Smooth muscle cell (in vitro differentiated cells): ENCODE results near the gene HEXIM2. TPM values are rescaled to one million over a fixed set of nuclear protein-coding genes. Genes with fewer than 3 reads are reported as not detected.

Source experiments
- DNase-seq: peaks from one replicate; lab custom pipeline; 2025; ENCODE audit not compliant: unreplicated experiment; lab: John Stamatoyannopoulos, UW
- H2AFZ ChIP-seq: fragments of 200-600 bp; sonication (generic); 2 replicates; pipeline ENCODE4 v1.6.0; 2016; ENCODE audit warnings: antibody characterized with exemption, low read depth, mild to moderate bottlenecking
- H3F3A ChIP-seq: fragments of 200-600 bp; sonication (generic); 2 replicates; pipeline ENCODE4 v1.6.0; 2017; ENCODE audit warnings: antibody characterized with exemption, low read depth
- H3K27ac ChIP-seq: fragments of 200-600 bp; sonication (generic); 2 replicates; pipeline ENCODE4 v1.5.1; 2016; ENCODE audit warnings: low read depth, mild to moderate bottlenecking
- H3K27me3 ChIP-seq: fragments of 200-600 bp; sonication (generic); 2 replicates; pipeline ENCODE4 v1.6.1; 2016; ENCODE audit warnings: low read depth, mild to moderate bottlenecking
- H3K36me3 ChIP-seq: fragments of 200-600 bp; sonication (generic); 2 replicates; pipeline ENCODE4 v1.5.1; 2016; ENCODE audit warnings: low read depth
- H3K4me1 ChIP-seq: fragments of 200-600 bp; sonication (generic); 2 replicates; pipeline ENCODE4 v1.5.1; 2016; ENCODE audit warnings: low read depth
- H3K4me2 ChIP-seq: fragments of 200-600 bp; sonication (generic); 2 replicates; pipeline ENCODE4 v1.6.0; 2016; ENCODE audit warnings: mild to moderate bottlenecking
- H3K4me3 ChIP-seq: fragments of 200-600 bp; sonication (generic); 2 replicates; pipeline ENCODE4 v1.5.1; 2016; ENCODE audit warnings: mild to moderate bottlenecking
- H3K79me2 ChIP-seq: fragments of 200-600 bp; sonication (generic); 2 replicates; pipeline ENCODE4 v1.6.0; 2016; ENCODE audit warnings: low read depth, mild to moderate bottlenecking
- H3K9ac ChIP-seq: fragments of 200-600 bp; sonication (generic); 2 replicates; pipeline ENCODE4 v1.6.0; 2016; ENCODE audit warnings: low read depth
- H3K9me3 ChIP-seq: fragments of 200-600 bp; sonication (generic); replicated peaks from 2 replicates; pipeline ENCODE4 v1.5.1; 2016; ENCODE audit warnings: low read depth
- H4K20me1 ChIP-seq: fragments of 200-600 bp; sonication (generic); 2 replicates; pipeline ENCODE4 v1.6.0; 2016; ENCODE audit warnings: low read depth
- WGBS: methylation state at CpG from one replicate; pipeline ENCODE4 v1.1.7; 2016; ENCODE audit warnings: low lambda C conversion rate; 5-methylcytosine and 5-hydroxymethylcytosine counted together
- polyA plus RNA-seq: library from polyadenylated mRNA; unstranded; fragments of >200 nt; fragmentation: Nextera tagmentation; extraction: Ambion mirVana; gene quantifications from 2 replicates; pipeline ENCODE4 v1.2.1, GENCODE V29; 2016
- total RNA-seq: library from RNA; depleted of rRNA; stranded (reverse); fragments of >200 nt; gene quantifications from 2 replicates; pipeline ENCODE4 v1.2.3, GENCODE V29; 2014
- TF ChIP-seq, protein P1 (sequence below): fragments of 200-600 bp; sonication (generic); IDR thresholded peaks from 2 replicates; pipeline ENCODE4 v1.5.1; 2017; ENCODE audit warnings: borderline replicate concordance, mild to moderate bottlenecking, antibody characterized with exemption; ENCODE audit not compliant: insufficient read depth, poor library complexity, severe bottlenecking

HEXIM2 gene
- total and polyA plus RNA-seq, 2 experiments from 2014 or later: 3.4 to 6.8 TPM

DNA sequence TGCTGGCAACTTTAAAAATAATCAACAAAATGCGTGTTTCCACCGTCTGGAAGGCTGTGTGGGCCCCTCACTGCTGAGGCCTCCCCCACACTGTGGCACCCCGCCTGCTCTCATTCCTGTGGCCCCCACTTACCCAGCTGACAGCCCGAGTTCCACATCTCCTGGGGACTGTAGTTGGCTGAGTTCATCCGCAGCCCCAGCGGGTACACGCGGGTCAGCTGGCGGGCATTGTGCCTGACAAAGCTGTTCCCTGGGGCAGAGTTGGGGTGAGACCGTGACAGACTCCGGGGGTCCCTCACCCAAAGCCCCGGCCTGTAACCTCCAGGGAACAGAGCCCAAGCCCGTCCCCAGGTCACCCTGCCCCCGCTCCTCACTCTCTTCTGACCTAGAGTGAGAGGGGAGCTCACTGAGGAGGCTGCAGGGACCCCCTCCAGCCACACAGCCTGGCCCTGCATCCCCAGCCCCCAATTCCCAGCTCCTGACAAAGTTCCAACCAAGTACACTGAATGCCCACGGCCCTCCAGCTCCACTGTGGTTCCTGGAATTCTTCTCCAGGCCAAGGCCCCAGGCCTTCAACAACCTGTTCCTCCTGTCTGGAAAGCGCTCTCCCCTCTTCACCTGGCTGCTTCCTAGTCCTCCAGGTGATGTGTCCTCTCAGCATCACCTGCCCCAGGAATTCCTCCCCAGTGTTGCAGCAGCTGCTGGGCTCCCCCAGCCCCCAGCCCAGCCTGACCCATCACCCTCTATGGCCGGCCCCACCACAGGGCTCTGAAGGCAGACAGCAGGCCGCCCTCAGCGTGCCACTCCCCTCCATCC, 47.4 kb upstream of the HEXIM2 start:
- WGBS: 94% methylated on average over 16 of the region's 19 CpGs
- no peaks in the 10 kb centered on the region for H3K9me3 ChIP-seq

GRCh38 chr17:45115015-45115625, 46.6 kb upstream of the HEXIM2 start:
- Histone ChIP-seq H3K4me3 (no peak overlapping the region), H3F3A (no peaks in the 10 kb centered on the region), H3K9ac (no peak overlapping the region), H3K4me1 (no peaks in the 10 kb centered on the region), H3K27ac (no peak overlapping the region), H3K9me3 (no peaks in the 10 kb centered on the region), H3K79me2 (no peaks in the 10 kb centered on the region), H3K4me2 (no peak overlapping the region), H3K36me3 (no peaks in the 10 kb centered on the region), H4K20me1 (no peaks in the 10 kb centered on the region), H2AFZ (no peak overlapping the region), H3K27me3 (no peaks in the 10 kb centered on the region)
- DNase-seq: no peak
- TF ChIP-seq, protein P1, sequence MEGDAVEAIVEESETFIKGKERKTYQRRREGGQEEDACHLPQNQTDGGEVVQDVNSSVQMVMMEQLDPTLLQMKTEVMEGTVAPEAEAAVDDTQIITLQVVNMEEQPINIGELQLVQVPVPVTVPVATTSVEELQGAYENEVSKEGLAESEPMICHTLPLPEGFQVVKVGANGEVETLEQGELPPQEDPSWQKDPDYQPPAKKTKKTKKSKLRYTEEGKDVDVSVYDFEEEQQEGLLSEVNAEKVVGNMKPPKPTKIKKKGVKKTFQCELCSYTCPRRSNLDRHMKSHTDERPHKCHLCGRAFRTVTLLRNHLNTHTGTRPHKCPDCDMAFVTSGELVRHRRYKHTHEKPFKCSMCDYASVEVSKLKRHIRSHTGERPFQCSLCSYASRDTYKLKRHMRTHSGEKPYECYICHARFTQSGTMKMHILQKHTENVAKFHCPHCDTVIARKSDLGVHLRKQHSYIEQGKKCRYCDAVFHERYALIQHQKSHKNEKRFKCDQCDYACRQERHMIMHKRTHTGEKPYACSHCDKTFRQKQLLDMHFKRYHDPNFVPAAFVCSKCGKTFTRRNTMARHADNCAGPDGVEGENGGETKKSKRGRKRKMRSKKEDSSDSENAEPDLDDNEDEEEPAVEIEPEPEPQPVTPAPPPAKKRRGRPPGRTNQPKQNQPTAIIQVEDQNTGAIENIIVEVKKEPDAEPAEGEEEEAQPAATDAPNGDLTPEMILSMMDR: no peak
- 95% methylated on average over 14 of the region's 26 CpGs for WGBS

More for the DNA sequence above, 47.4 kb upstream of the HEXIM2 start:
- H4K20me1 ChIP-seq: no peaks in the 10 kb centered on the region
- DNase-seq: no peak
- no peak overlapping the region for H2AFZ ChIP-seq
- TF ChIP-seq, protein P1: no peak
- H3K79me2 ChIP-seq: no peaks in the 10 kb centered on the region
- H3K4me1 ChIP-seq: no peaks in the 10 kb centered on the region
- H3K27ac ChIP-seq: no peak overlapping the region
- no peak overlapping the region for H3K4me3 ChIP-seq
- no peaks in the 10 kb centered on the region for H3F3A ChIP-seq
- no peaks in the 10 kb centered on the region for H3K36me3 ChIP-seq
- no peak overlapping the region for H3K4me2 ChIP-seq
- H3K27me3 ChIP-seq: no peaks in the 10 kb centered on the region
- no peak overlapping the region for H3K9ac ChIP-seq

- no peak overlapping the region for H3K4me3 ChIP-seq
- H3K4me2 ChIP-seq: no peak overlapping the region
- H3K27ac ChIP-seq: no peak overlapping the region
- no peak for DNase-seq
- WGBS: 41% methylated on average over 11 of the region's 11 CpGs
- TF ChIP-seq, protein P1: no peak
- H3K9ac ChIP-seq: no peak overlapping the region
- no peaks in the 10 kb centered on the region for H3K4me1 ChIP-seq
- H3F3A ChIP-seq: no peaks in the 10 kb centered on the region
- no peaks in the 10 kb centered on the region for H3K36me3 ChIP-seq
- H3K79me2 ChIP-seq: no peaks in the 10 kb centered on the region
- no peaks in the 10 kb centered on the region for H4K20me1 ChIP-seq
- H2AFZ ChIP-seq: no peak overlapping the region
- no peaks in the 10 kb centered on the region for H3K9me3 ChIP-seq
- H3K27me3 ChIP-seq: no peaks in the 10 kb centered on the region
Observed at GRCh38 chr17:45115871-45116270, 45.8 kb upstream of the HEXIM2 start.
